Measurements from ENCODE around the gene CD44.

GRCh38 chr11:35197292-35197691 is 58.3 kb downstream of the CD44 start:
- TF ChIP-seq EZH2 (IDR thresholded peaks at IDR 0.05; ENCODE audit: borderline replicate concordance, low read length) (no peak), CTCF (IDR thresholded peaks at IDR 0.05; ENCODE audit: low read length) (no peak)
